Tibial artery (tissue), 4 donors: ENCODE measurements around the gene VAPA.

ENCODE experiments used
- DNase-seq, 2 donors: peaks; one replicate each; pipeline ENCODE4 v3.0.0-alpha.2; 2019
- H3K27ac ChIP-seq, 2 donors: fragments of 200-600 bp; sonication (generic) in 1 of 2; 1 replicate in 1 of 2; 2 replicates in 1 of 2; pipeline ENCODE4 v1.5.1; 2018 to 2019; ENCODE audit warnings: mild to moderate bottlenecking in 1 of 2
- H3K27me3 ChIP-seq, 2 donors: fragments of 200-600 bp; sonication (generic) in 1 of 2; one replicate each; pipeline versions ENCODE4 v1.5.1 to v1.6.0; 2016 to 2019
- H3K36me3 ChIP-seq, 3 donors: fragments of 200-600 bp; sonication (generic) in 2 of 3; one replicate each; pipeline ENCODE4 v1.5.1; 2016 to 2019; ENCODE audit warnings: mild to moderate bottlenecking in 2 of 3
- H3K4me1 ChIP-seq, 4 donors: fragments of 200-600 bp; sonication (generic) in 2 of 4; 1 replicate in 3 of 4; 2 replicates in 1 of 4; pipeline ENCODE4 v1.5.1; 2016 to 2019
- H3K4me3 ChIP-seq, 2 donors: fragments of 200-600 bp; sonication (generic) in 1 of 2; 1 replicate in 1 of 2; 2 replicates in 1 of 2; pipeline ENCODE4 v1.5.1; 2018 to 2019; ENCODE audit warnings: mild to moderate bottlenecking in 2 of 2
- H3K9me3 ChIP-seq, 3 donors: fragments of 200-600 bp; sonication (generic) in 1 of 3; one replicate each; pipeline ENCODE4 v1.5.1; 2016 to 2019
- CTCF ChIP-seq, 2 experiments: fragments of 200-600 bp in 1 of 2; fragments of 450-650 bp in 1 of 2; IDR thresholded peaks; one replicate each; pipeline ENCODE4 v1.5.1; 2017 to 2019; ENCODE audit warnings: antibody characterized with exemption in 2 of 2, mild to moderate bottlenecking in 1 of 2, moderate library complexity in 1 of 2
- intact Hi-C: fragments of 100-400 bp; cut with DNase I; formaldehyde crosslinking; loops from one replicate; pipeline ENCODE4 v1.15.0; 2023; ENCODE audit warnings: low total_unique reads

VAPA gene

GRCh38 chr18:9934274-9934673, 20.5 kb downstream of the VAPA start:
- no peak for TF ChIP-seq CTCF (IDR thresholded peaks at IDR 0.05)
- Histone ChIP-seq H3K27ac (no peak overlapping the region), H3K36me3 (peaks cover 25 to 41% (median 34%) of the 10 kb centered on the region in 3 donors), H3K27me3 (no peaks in the 10 kb centered on the region), H3K9me3 (no peaks in the 10 kb centered on the region), H3K4me1 (peaks cover 0 to 53% (median 10%) of the 10 kb centered on the region in 4 donors), H3K4me3 (no peak overlapping the region)
- intact Hi-C loops, result no loop called here
- no peak for DNase-seq

DNA sequence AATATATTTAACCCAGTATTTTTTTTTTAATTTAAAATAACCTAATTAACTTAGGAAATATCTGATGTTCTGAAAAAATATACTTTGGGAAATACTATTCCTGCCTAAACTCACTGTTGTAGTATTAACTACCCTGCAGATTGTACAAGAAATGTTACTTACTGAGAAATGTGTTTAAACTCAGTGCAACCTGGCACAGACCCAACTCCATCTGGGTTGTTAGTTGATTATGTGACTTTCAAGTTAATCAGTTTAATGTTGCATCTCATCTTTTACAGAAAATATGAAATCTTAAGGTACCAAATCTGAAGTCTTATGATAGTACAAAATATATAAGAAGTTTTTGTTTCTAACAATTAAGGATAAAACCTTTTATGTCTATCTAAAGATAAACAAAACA, 27.3 kb downstream of the VAPA start:
- Histone ChIP-seq H3K36me3 (peaks cover 36 to 63% (median 53%) of the 10 kb centered on the region in 3 donors), H3K27ac (no peak overlapping the region), H3K4me3 (no peak overlapping the region), H3K27me3 (no peaks in the 10 kb centered on the region), H3K4me1 (no peaks in the 10 kb centered on the region), H3K9me3 (no peaks in the 10 kb centered on the region)
- no peak for DNase-seq
- no peak for TF ChIP-seq CTCF (IDR thresholded peaks at IDR 0.05)
- intact Hi-C loops, result no loop called here

GRCh38 chr18:9941660-9942059, 27.8 kb downstream of the VAPA start:
- no peaks in the 10 kb centered on the region for H3K9me3 ChIP-seq
- H3K27me3 ChIP-seq, result no peaks in the 10 kb centered on the region
- intact Hi-C loops, result no loop called here
- no peak overlapping the region for H3K27ac ChIP-seq
- H3K36me3 ChIP-seq, result peaks cover 31 to 63% (median 53%) of the 10 kb centered on the region in 3 donors
- no peak for DNase-seq
- H3K4me3 ChIP-seq, result no peak overlapping the region
- no peak for TF ChIP-seq CTCF (IDR thresholded peaks at IDR 0.05)
- H3K4me1 ChIP-seq, result no peaks in the 10 kb centered on the region

DNA sequence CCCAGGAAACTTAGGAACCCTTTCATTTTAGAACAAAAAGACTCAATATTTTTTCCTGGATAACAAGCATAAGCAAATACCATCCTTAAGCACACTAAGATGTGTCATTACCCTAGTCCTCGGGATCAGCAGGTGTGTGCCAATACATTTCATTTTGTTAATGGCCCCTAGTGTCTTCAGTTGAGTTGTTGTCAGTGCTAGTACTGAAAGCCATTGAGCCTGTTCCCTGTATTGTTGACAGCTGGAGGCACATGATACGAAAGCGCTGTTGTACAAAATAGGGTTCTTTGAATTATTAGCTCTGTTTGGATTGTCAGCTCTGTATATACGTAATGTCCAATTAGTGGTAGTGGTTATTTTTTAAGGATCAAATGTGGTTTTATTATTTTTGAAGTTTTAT, 29.5 kb downstream of the VAPA start:
- DNase-seq, result no peak

GRCh38 chr18:9944805-9945204, 31.0 kb downstream of the VAPA start:
- no peak for TF ChIP-seq CTCF (IDR thresholded peaks at IDR 0.05)
- Histone ChIP-seq H3K27ac (no peak overlapping the region), H3K4me1 (peaks cover 0 to 4% (median 0%) of the 10 kb centered on the region in 4 donors), H3K9me3 (no peaks in the 10 kb centered on the region), H3K27me3 (no peaks in the 10 kb centered on the region), H3K4me3 (no peak overlapping the region), H3K36me3 (peaks cover 25 to 56% (median 52%) of the 10 kb centered on the region in 3 donors)
- intact Hi-C loops, result no loop called here
- no peak for DNase-seq

More for the DNA sequence above, 29.5 kb downstream of the VAPA start:
- Histone ChIP-seq H3K9me3 (no peaks in the 10 kb centered on the region), H3K27ac (no peak overlapping the region), H3K4me1 (no peaks in the 10 kb centered on the region), H3K36me3 (peaks cover 31 to 60% (median 52%) of the 10 kb centered on the region in 3 donors), H3K4me3 (no peak overlapping the region), H3K27me3 (no peaks in the 10 kb centered on the region)
- intact Hi-C loops, result no loop called here
- TF ChIP-seq CTCF (IDR thresholded peaks at IDR 0.05), result no peak

DNA sequence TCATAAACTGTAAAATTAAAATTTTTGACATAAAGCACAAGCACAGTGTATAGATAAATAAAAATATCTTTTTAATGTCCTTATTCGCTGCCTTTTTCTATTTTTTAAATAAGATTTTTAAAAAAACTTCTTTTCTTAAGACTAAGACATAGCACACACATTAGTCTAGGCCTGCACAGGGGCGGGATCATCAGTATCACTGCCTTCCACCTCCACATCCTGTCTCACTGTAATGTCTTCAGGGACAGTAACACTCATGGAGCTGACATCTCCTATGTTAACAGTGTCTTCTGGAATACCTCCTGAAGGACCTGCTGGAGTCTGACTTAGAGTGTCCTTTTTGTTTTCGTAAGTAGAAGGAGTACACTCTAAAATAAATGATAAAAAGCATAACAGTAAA, 33.0 kb downstream of the VAPA start:
- no peaks in the 10 kb centered on the region for H3K27me3 ChIP-seq
- DNase-seq, result no peak
- peaks cover 24 to 54% (median 49%) of the 10 kb centered on the region in 3 donors for H3K36me3 ChIP-seq
- no peak for TF ChIP-seq CTCF (IDR thresholded peaks at IDR 0.05)
- H3K4me3 ChIP-seq, result no peak overlapping the region
- H3K9me3 ChIP-seq, result no peaks in the 10 kb centered on the region
- peaks cover 0 to 16% (median 0%) of the 10 kb centered on the region in 4 donors for H3K4me1 ChIP-seq
- intact Hi-C loops, result no loop called here
- H3K27ac ChIP-seq, result no peak overlapping the region
